Neural crest cell (in vitro differentiated cells): ENCODE measurements around the gene CDK17. TPM values are rescaled to one million over a fixed set of nuclear protein-coding genes. Genes with fewer than 3 reads are reported as not detected.
"Not testable (repeated sequence)": the region's sequence is repeated elsewhere in the genome, so short reads cannot be mapped to it uniquely, and the experiment has no call there.

Experiments
- DNase-seq: peaks from one replicate; pipeline ENCODE4 v3.0.0; 2021; ENCODE audit warnings: low read depth, mixed read lengths, low spot score
- H3K27ac Mint-ChIP-seq: one replicate; pipeline ENCODE4 v1.8.0; 2021; ENCODE audit warnings: mild to moderate bottlenecking, mixed read lengths; ENCODE audit not compliant: unreplicated experiment
- H3K27me3 Mint-ChIP-seq: 2 replicates; pipeline ENCODE4 v1.8.0; 2021; ENCODE audit warnings: low read depth, mild to moderate bottlenecking, mixed read lengths
- H3K36me3 Mint-ChIP-seq: 2 replicates; pipeline ENCODE4 v1.8.0; 2021; ENCODE audit warnings: low read depth, mild to moderate bottlenecking, mixed read lengths
- H3K4me1 Mint-ChIP-seq: 2 replicates; pipeline ENCODE4 v1.8.0; 2021; ENCODE audit warnings: mixed read lengths
- H3K4me3 Mint-ChIP-seq: one replicate; pipeline ENCODE4 v1.8.0; 2021; ENCODE audit warnings: mild to moderate bottlenecking, mixed read lengths
- H3K9me3 Mint-ChIP-seq: 2 replicates; pipeline ENCODE4 v1.8.0; 2021; ENCODE audit warnings: mixed read lengths
- CTCF ChIP-seq: fragments of 200-600 bp; sonication (generic); conservative IDR thresholded peaks from 2 replicates; pipeline ENCODE4 v1.5.0; 2021; ENCODE audit warnings: antibody characterized with exemption, mild to moderate bottlenecking
- total RNA-seq: library from RNA; stranded (reverse); gene quantifications from 2 replicates; pipeline ENCODE4 v1.2.1, GENCODE V29; 2021

The CDK17 gene
- total RNA-seq, 1 donor from 2014 or later, result 33.4 TPM

GRCh38 chr12:96404696-96405095 is 4.5 kb upstream of the CDK17 start:
- Mint-ChIP-seq H3K4me3 (no peak overlapping the region), H3K27ac (no peak overlapping the region), H3K9me3 (no peaks in the 10 kb centered on the region), H3K27me3 (no peaks in the 10 kb centered on the region), H3K4me1 (peaks cover 11% of the 10 kb centered on the region), H3K36me3 (no peaks in the 10 kb centered on the region)
- no peak for TF ChIP-seq CTCF
- no peak for DNase-seq

- Mint-ChIP-seq H3K4me3 (peak overlapping the region; percentile 18), H3K27ac (no peak overlapping the region), H3K36me3 (no peaks in the 10 kb centered on the region), H3K4me1 (peaks cover 13% of the 10 kb centered on the region), H3K27me3 (no peaks in the 10 kb centered on the region), H3K9me3 (no peaks in the 10 kb centered on the region)
- no peak for DNase-seq
- TF ChIP-seq CTCF, result no peak
Observed at GRCh38 chr12:96403870-96404269, 3.6 kb upstream of the CDK17 start.

- not testable (repeated sequence) for H3K27me3 Mint-ChIP-seq, H3K4me3 Mint-ChIP-seq, DNase-seq, H3K27ac Mint-ChIP-seq, H3K9me3 Mint-ChIP-seq, H3K36me3 Mint-ChIP-seq
- peaks cover 26% of the 10 kb centered on the region for H3K4me1 Mint-ChIP-seq
Observed at GRCh38 chr12:96402522-96402921, 2.3 kb upstream of the CDK17 start.

GRCh38 chr12:96402061-96402460 is 1.8 kb upstream of the CDK17 start:
- Mint-ChIP-seq H3K4me1 (peaks cover 31% of the 10 kb centered on the region), H3K4me3 (no peak overlapping the region), H3K36me3 (no peaks in the 10 kb centered on the region), H3K27ac (no peak overlapping the region), H3K27me3 (no peaks in the 10 kb centered on the region), H3K9me3 (no peaks in the 10 kb centered on the region)
- TF ChIP-seq CTCF, result no peak
- no peak for DNase-seq

- peaks cover 36% of the 10 kb centered on the region for H3K4me1 Mint-ChIP-seq
- no peaks in the 10 kb centered on the region for H3K9me3 Mint-ChIP-seq
- H3K27me3 Mint-ChIP-seq, result no peaks in the 10 kb centered on the region
- H3K36me3 Mint-ChIP-seq, result no peaks in the 10 kb centered on the region
- DNase-seq, result no peak
- peak overlapping the region; percentile 23 for H3K27ac Mint-ChIP-seq
- H3K4me3 Mint-ChIP-seq, result peak overlapping the region; percentile 88
- peak; percentile 62 for TF ChIP-seq CTCF
Observed at GRCh38 chr12:96401076-96401871, 1.0 kb upstream of the CDK17 start.

- peak overlapping the region; percentile 23 for H3K27ac Mint-ChIP-seq
- no peaks in the 10 kb centered on the region for H3K36me3 Mint-ChIP-seq
- H3K9me3 Mint-ChIP-seq, result no peaks in the 10 kb centered on the region
- DNase-seq, result no peak
- peaks cover 36% of the 10 kb centered on the region for H3K4me1 Mint-ChIP-seq
- H3K27me3 Mint-ChIP-seq, result no peaks in the 10 kb centered on the region
- peak overlapping the region; percentile 88 for H3K4me3 Mint-ChIP-seq
- TF ChIP-seq CTCF, result no peak
Observed at GRCh38 chr12:96400631-96401075, 414 bp upstream of the CDK17 start.
